ENCODE measurements around the gene DERL3. TPM values are rescaled to one million over a fixed set of nuclear protein-coding genes. Genes with fewer than 3 reads are reported as not detected.

DERL3 gene
- total and polyA plus RNA-seq, 8 donors, result 0.45 to 24.5 (median 7.1) TPM

DNA sequence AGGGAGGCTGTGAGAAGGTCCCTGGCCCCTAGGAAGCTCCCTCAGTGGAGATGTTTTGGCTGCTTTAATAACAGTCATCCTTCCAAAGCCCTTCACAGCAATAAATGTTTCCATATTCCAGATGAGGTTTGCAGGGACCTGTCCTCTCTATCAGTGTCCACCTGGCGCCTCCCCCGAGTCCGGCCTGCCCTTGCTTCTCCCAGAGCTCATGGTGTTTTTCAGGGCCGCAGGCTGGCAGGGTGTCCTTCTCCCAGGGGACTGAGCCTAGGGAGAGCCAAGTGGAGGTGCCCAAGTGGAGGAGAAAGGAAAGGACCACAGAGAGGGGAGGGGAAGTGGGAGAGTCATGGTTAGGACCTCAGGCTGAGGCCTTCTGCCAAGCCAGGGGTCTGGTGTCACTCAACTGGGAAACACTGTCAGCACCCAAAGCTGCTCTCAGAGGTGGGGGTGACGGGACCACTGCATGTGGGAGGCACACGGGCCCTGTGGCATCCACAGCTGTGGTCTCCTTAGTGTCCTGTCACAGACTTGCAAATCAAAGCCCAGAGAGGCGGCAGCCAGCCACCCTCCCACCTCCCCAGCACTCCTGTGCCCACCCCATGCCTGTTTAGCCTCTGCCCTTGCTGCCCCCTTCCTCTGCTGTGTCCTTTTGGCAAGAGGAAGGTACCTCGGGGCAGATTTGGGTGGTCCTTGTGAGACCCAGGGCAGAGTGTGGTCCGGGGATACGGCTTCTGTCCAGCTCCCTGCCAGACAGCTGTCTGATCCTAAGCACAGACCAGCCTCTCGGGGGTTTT is 6.4 kb downstream of the DERL3 start:
- H3K36me3 ChIP-seq, result peaks cover 34 to 97% (median 94%) of the 10 kb centered on the region in 4 donors
- intact Hi-C loops (cut with DNase I; ENCODE audit: low total_unique reads), result no loop called here
- DNase-seq, result no peak
- H3K27me3 ChIP-seq, result no peaks in the 10 kb centered on the region
- 74 to 89% (median 84%) methylated on average over 4 to 11 of the region's 11 CpGs for WGBS, 5 donors
- TF ChIP-seq, protein P1, sequence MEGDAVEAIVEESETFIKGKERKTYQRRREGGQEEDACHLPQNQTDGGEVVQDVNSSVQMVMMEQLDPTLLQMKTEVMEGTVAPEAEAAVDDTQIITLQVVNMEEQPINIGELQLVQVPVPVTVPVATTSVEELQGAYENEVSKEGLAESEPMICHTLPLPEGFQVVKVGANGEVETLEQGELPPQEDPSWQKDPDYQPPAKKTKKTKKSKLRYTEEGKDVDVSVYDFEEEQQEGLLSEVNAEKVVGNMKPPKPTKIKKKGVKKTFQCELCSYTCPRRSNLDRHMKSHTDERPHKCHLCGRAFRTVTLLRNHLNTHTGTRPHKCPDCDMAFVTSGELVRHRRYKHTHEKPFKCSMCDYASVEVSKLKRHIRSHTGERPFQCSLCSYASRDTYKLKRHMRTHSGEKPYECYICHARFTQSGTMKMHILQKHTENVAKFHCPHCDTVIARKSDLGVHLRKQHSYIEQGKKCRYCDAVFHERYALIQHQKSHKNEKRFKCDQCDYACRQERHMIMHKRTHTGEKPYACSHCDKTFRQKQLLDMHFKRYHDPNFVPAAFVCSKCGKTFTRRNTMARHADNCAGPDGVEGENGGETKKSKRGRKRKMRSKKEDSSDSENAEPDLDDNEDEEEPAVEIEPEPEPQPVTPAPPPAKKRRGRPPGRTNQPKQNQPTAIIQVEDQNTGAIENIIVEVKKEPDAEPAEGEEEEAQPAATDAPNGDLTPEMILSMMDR (IDR thresholded peaks at IDR 0.05), result no peak
- TF ChIP-seq POLR2A (IDR thresholded peaks at IDR 0.05) (no peak), POLR2AphosphoS5 (IDR thresholded peaks at IDR 0.05) (no peak), EP300 (IDR thresholded peaks at IDR 0.05) (no peak)
- H3K4me3 ChIP-seq, result no peak overlapping the region
- no peaks in the 10 kb centered on the region for H3K9me3 ChIP-seq
- H3K27ac ChIP-seq, result no peak overlapping the region
- peaks cover 13 to 50% (median 32%) of the 10 kb centered on the region in 4 donors for H3K4me1 ChIP-seq

DNA sequence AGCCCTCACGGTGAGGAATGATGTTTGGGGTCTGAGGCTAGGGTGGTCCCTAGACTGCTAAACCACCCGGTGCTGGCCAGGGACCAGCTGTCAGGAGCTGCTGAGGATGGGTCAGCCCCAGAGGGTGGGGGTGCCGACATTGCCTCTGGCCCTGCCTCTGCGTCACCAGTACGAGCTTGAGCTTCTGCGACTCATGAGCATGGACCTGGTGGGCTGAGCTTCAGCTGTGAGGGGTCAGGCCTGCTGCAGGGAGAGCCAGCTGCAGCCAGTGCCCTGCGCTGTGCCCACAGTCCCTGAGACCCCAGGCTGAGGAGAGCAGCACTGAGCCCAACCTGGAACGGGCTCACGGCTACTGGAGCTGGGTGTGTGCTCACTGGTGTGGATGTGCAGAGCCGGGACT is 7.0 kb downstream of the DERL3 start:
- Histone ChIP-seq H3K4me3 (no peak overlapping the region), H3K27me3 (no peaks in the 10 kb centered on the region), H3K36me3 (peaks cover 41 to 100% (median 98%) of the 10 kb centered on the region in 4 donors), H3K9me3 (no peaks in the 10 kb centered on the region), H3K27ac (no peak overlapping the region), H3K4me1 (peaks cover 13 to 44% (median 25%) of the 10 kb centered on the region in 4 donors)
- intact Hi-C loops (cut with DNase I; ENCODE audit: low total_unique reads), result no loop called here
- WGBS, 5 donors, result 81 to 87% (median 86%) methylated on average over 3 to 10 of the region's 10 CpGs
- no peak for DNase-seq
- TF ChIP-seq POLR2AphosphoS5 (IDR thresholded peaks at IDR 0.05) (no peak), EP300 (IDR thresholded peaks at IDR 0.05) (no peak)
- TF ChIP-seq, protein P1 (IDR thresholded peaks at IDR 0.05), result no peak

DNA sequence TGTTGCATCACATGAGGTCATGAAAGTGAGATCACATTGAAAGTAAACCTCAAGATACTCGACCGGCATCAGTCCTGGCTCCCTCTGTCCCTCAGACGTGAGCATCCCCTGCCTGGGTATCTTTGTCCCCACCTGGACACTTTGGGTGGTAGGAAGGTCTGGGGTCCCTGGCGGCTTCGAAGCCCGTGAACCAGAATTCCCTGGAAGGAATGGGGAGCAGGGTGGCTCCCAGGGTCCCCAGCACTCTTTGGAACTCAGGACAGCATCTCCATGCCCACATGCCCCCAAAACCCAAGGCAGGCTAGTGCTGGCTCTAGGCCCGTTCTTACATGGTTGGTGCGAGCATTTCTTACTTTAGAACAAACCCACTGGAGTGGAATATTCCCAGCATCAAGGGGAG is 7.5 kb downstream of the DERL3 start:
- DNase-seq, result no peak
- Histone ChIP-seq H3K4me3 (no peak overlapping the region), H3K4me1 (peaks cover 13 to 39% (median 20%) of the 10 kb centered on the region in 4 donors), H3K9me3 (no peaks in the 10 kb centered on the region), H3K27ac (no peak overlapping the region), H3K27me3 (no peaks in the 10 kb centered on the region), H3K36me3 (peaks cover 42 to 100% (median 98%) of the 10 kb centered on the region in 4 donors)
- intact Hi-C loops (cut with DNase I; ENCODE audit: low total_unique reads), result no loop called here
- 84 to 93% (median 91%) methylated on average over 8 of the region's 8 CpGs for WGBS, 5 donors
- TF ChIP-seq POLR2A (IDR thresholded peaks at IDR 0.05) (no peak), EP300 (IDR thresholded peaks at IDR 0.05) (no peak), POLR2AphosphoS5 (IDR thresholded peaks at IDR 0.05) (no peak)
- TF ChIP-seq, protein P1 (IDR thresholded peaks at IDR 0.05), result no peak

DNA sequence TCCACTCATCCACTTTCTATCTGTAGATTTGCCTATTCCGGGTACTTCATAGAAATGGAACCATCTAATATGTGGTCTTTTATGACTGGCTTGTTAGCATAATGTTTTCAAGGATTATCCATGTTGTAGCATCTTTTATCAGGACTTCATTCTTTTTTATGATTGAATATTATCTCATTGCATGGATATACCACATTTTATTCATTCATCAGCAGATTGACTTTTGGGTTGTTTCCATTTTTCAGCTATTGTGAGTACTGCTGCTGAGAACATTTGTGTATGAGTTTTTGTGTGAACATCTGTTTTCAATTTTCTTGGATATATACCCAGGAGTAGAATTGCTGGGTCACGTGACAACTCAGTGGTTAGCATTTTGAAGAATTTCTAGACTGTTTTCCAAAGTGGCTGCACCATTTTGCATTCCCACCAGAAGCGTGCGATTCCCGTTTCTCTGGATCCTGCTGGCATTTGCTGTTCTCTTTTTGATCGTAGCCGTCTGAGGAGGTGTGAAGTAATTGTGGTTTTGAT is 8.9 kb downstream of the DERL3 start:
- Histone ChIP-seq H3K9me3 (no peaks in the 10 kb centered on the region), H3K4me3 (no peak overlapping the region), H3K36me3 (peaks cover 53 to 100% (median 98%) of the 10 kb centered on the region in 4 donors), H3K27ac (no peak overlapping the region), H3K27me3 (no peaks in the 10 kb centered on the region), H3K4me1 (peaks cover 4 to 25% (median 9%) of the 10 kb centered on the region in 4 donors)
- WGBS, 5 donors, result 76 to 90% (median 88%) methylated on average over 7 of the region's 7 CpGs
- no peak for TF ChIP-seq EP300 (IDR thresholded peaks at IDR 0.05)
- TF ChIP-seq POLR2A (IDR thresholded peaks at IDR 0.05), result no peak
- TF ChIP-seq POLR2AphosphoS5 (IDR thresholded peaks at IDR 0.05), result no peak
- TF ChIP-seq, protein P1 (IDR thresholded peaks at IDR 0.05), result no peak
- intact Hi-C loops (cut with DNase I; ENCODE audit: low total_unique reads), result no loop called here
- no peak for DNase-seq

All from stomach (tissue), 9 donors.